Stimulated activated CD8-positive, alpha-beta memory T cell treated with anti-CD3 and anti-CD28 coated beads, Interleukin-7, amount 100 ng/mL, for 24 hours (primary cell): Measurements from ENCODE around the gene OMA1.

ENCODE experiments used
- DNase-seq: peaks from one replicate; pipeline ENCODE4 v3.0.0-alpha.2; 2020; ENCODE audit warnings: low read depth

The OMA1 gene

GRCh38 chr1:58431901-58432620, 114.5 kb downstream of the OMA1 start:
- no peak for DNase-seq
